Non-pigmented ciliary epithelial cell (primary cell): ENCODE data around the gene JMJD1C.
"Not testable (repeated sequence)": the region's sequence is repeated elsewhere in the genome, so short reads cannot be mapped to it uniquely, and the experiment has no call there.

Experiments
- DNase-seq: peaks from one replicate; pipeline ENCODE4 v3.0.0-alpha.2; 2010; ENCODE audit warnings: low read depth

JMJD1C gene

DNA sequence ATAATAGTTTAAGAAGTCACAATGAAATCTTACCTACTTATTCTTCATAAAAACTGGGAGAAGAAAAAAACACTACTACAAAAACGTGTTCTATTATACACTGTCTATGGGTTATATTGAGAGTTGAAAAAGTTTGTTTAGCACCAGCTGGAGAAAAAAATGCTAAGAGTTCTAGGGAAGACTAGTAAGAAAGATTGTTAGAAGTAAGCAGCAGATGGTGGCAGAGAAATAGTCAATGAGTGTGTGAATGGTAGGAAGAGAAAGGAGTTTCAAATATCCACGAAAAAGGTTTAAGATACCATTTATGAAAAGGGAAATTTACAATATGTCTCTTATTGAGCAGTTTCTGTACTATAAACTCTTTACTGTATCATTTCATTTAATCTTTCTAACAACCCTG is 208.0 kb downstream of the JMJD1C start:
- DNase-seq = no peak

DNA sequence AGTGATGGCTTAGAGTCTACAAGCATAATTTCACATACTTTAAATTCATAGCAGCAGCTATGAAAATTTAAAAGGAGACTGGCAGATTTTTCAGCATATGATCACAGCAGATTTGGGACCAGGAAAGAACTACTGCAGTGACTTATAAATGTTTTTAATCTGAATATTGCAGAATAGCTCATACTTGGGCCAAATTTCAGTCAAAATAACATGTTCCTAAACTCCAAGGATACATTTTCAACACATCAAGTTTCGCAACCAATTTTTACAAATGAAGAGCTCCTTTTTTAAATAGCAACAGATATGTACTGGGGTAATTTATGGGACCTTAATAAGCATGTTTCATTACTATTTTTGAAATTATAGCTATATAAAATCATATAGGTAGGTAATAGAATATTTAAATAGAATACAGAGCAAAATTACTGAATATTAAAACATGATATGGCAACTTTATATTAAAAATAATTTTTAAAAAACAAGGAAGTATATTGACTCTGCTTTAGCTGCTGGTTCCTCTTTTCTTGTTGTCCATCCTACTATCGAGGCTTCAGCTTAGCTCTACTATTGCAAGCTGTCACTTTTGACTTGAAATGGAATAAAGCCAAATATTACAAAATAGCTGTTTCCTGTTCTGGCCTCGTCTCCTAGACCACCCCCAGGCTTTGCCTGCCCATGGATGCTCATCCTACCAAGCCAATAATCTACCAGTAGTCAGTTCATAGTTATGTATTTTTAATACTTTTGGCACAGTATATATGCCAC is 209.6 kb downstream of the JMJD1C start:
- DNase-seq = no peak

DNA sequence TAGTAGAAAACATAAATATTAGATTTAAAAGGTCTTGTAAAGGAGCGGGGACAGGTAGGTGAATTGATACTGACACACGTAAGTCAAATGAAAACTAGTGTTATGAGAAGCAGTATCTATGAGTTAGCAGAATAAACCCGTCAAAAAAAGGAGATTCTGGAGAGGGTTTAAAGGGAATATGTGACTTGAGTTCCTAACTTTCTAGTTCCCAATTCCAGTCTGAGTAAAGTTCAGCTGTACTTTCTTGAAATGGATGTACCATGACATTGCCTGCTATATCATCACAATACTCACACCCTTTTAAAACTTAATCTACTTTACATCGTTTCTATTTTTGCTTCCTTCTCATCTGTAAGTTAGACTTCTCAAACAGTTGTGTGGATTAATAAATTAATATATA is 210.5 kb downstream of the JMJD1C start:
- DNase-seq = no peak

DNA sequence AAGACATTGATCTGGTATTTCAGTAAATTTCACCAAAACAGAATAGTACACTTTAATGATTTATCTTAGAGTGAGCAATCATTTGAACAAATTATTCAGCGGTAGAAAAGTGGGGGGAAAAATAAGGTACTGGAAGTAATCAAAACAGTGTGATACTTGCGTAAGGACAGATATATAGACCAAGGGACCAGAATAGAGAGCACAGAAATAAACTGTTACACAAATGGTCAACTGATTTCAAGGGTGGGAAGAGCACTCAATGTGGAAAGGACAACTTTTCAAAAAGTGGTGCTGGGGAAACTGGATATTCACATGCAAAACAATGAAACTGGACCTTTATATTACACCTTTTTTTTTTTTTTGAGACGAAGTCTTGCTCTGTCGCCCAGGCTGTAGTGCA is 212.7 kb downstream of the JMJD1C start:
- no peak for DNase-seq

DNA sequence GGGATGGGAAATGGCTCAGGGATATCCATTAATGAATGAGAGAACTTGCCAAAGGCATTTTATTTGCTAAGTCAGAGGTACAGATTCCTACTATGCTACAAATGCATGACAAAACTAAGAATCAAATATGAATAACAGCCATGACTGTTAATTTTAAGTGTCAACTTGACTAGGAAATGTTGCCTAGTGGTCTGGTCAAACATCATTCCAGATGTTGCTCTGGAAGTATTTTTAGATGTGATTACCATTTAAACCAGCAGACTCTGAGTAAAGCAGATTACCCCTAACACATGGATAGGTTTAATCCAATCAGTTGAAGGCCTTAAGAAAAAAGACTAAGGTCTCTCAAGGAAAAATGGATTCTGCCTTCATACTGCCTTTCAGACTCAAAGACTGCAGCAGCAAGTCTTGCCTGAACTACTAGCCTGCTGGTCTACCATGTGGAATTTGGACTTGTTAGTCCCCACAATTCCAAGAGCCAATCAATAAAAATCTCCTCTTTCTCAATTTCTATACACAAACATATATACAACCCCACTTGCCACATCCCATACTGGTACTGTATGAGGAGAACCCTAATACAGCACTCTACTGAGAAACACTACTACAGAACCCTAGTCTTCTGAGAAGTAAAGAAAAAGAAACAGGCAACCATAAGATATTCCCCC is 213.5 kb downstream of the JMJD1C start:
- DNase-seq = no peak

DNA sequence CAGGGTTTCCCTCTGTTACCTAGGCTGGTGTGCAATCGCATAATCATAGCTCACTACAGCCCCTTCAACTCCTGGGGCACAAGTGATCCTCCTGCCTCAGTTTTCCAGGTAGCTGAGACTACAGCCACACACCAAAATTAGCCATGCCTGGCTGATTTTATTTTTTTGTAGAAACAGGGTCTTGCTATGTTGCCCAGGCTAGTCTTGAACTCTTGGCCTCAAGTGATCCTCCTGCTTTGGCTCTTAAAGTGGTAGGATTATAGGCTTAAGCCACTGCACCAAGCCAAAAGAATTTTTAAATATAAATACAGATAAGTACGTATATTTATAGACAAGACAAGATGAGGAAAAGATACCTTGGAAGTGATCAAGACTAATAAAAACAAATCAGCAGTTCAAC is 215.7 kb downstream of the JMJD1C start:
- DNase-seq = no peak

DNA sequence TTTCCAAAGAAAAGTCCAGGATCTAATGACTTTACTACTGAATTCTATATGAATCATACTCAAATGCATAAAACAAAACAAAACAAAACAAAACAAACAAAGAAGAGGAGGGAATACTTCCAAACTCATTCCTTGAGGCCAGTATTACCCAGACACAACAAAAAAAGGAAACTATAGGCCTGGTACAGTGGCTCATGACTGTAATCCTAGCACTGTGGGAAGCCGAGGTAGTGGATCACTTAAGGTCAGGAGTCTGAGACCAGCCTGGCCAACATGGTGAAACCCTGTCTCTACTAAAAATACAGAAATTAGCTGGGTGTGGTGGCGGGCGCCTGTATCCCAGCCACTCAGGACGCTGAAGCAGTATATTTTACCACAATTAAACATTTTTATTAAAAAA is 218.0 kb downstream of the JMJD1C start:
- DNase-seq = no peak

DNA sequence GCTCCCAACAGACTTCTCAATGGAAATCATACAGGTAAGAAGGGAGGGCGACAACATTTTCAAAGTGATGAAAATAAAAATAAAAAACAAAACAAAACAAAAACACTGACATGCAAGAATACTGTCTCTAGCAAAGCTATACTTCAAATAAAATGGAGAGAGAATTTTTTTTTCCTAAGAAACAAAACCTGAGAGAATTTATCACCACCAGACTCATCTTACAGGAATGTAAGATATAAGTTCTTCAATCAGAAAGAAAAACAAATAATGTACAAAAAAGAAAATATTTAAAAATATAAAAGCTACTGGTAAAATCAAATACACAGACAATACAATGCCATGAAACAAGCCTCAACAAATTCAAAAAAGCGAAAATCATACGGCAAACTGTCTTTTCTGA is 219.4 kb downstream of the JMJD1C start:
- no peak for DNase-seq

DNA sequence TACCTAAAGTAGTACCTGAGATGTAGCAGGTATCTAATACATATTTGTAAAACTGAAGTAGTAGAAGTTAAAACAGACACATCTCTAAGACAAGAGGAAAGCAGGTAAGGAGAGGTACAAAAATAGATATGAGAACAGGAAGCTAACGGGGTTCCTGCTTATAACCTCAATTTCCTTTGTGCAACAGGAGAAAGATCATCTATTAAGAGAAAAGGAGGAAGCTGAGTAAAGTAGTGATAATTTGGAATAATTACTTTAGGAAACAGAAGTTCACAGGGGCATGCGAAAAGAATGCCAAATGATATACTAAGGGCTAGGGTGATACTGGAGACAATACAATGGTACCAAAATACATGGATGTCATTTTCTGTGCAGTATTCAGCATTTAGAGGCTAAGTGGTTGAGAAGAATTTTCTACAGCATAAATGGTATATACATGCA is 223.9 kb downstream of the JMJD1C start:
- no peak for DNase-seq

DNA sequence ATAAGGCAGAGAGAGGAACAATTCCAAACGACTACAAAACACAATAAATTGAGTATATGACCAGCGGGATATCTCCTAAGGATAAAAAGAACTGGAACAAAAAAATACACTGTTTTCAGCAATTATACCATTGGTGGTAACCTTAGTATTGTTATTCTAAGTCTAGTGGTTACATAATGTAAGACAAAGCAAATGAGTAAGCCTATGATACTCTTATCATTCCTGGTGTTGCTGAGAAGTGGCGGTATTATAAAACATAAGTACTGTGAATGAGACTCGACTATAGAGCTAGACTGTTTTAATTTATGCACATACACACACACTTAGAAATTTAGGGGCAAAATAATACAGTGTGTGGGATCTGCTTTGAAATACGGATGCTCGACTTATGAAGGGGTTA is 225.0 kb downstream of the JMJD1C start:
- no peak for DNase-seq

DNA sequence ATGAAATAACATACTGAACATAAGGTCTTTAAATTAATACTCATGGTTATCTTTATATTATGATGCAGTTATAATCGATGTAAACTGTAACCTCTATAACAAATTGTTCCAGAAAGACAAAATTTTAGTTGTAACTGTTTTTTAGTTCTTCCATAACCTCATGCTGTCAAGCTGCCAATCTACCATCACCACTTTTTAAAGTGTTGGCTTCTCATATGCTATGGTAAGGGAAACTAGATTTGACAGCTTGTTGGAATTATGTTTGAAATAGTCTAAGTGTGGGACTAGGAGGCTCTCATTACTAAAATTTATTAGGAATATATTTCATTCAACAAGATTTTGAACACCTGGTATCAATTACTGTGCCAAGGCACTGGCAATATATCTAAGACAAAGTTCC is 227.3 kb downstream of the JMJD1C start:
- DNase-seq = no peak

DNA sequence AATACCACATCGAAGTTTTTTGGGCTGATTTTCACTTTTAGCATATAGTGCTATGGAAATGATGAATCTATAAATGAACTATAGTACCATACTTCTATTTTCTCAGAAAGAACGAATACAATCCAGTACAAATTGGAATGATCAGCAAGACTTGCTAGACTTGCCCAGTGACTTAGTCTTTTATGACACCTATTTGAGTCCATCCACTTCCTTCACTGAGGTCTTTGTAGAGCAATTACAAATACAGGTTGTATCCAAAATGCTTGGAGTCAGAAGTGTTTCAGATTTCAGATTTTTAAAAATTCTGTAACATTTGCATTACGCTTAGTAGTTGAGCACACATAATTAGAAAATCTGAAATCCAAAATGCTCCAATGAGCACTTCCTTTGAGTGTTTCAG is 228.4 kb downstream of the JMJD1C start:
- no peak for DNase-seq

DNA sequence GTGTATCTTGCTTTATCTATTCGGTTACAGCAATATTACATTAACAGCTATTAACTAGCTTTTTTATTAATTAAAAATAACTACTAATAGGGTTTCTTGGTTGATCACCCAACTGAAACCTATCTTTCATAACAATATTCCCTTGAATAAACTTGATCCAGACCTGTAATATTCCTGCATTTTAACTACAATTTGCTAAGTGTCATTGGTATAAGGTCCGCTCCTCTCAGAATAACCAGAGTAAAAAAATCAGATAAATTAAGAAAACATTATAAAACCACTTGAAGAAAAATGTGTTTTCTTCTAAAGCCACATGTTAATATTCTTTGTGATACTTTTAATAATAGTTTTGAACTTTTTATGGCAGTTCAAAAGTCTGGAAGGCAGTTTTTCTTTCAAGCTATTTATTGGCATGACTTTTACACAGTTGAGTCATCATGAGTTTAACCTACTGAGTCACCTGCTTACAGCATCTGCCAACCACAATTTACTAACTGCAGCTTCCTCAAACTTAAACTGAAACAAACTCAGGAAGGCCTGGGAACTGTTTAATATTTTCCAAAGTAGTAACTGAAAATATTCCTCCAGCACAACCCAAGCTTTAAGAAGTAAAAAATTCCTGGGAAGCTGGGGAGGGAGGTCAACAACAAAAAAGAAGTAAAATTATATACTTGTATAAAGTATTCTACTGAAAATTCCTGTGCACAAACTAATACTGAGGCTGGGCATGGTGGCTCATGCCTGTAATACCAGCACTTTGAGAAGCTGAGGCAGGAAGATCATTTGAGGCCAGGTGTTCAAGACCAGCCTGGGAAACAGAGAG is 229.5 kb downstream of the JMJD1C start:
- DNase-seq = peak; percentile 78

DNA sequence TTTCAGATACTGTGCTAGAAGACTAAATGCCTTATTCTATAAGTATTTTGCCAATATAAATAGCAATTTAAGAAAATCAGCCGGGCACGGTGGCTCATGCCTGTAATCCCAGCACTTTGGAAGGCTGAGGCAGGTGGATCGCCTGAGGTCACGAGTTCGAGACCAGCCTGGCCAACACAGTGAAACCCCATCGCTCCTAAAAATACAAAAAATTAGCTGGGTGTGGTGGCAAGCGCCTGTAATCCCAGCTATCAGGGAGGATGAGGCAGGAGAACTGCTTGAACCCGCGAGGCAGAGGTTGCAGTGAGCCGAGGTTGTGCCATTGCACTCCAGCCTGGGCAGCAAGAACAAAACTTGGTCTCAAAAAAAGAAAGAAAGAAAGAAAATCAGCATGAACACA is 230.6 kb downstream of the JMJD1C start:
- DNase-seq = not testable (repeated sequence)

DNA sequence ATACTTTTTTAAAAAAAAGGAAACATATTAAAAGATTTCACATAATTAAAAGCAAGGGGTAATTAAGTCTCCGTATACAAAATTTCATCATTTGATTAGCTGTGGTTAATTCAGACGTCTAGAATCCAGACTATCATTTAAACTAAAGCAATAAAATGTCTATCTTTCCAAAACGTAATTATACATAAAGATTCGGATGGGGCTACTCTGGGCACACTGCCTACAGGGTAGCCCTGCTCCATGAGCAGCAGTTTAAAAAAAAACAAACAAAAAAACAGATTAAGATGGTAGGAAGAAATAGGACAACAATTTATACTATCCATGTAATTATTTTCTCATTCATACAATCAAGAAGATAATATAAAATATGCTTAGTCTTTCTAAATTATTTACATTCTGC is 236.6 kb downstream of the JMJD1C start:
- DNase-seq = no peak

DNA sequence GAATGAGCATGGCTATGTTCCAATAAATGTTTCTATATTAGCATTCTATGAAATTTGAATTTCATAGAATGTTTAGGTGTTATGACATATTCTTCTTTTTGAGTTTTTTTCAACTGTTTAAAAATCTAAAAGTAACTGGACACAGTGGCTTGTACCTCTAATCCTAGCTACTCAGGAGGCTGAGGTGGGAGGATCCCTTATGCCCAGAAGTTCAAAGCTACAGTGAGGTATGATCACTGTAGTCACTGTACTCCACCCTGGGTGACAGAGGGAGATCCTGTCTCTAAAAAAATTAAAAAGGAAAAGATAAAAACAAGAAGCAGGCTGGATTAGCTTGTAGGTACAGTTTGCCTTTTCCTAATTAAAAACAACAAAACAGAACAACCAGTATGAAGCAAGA is 237.5 kb downstream of the JMJD1C start:
- no peak for DNase-seq

DNA sequence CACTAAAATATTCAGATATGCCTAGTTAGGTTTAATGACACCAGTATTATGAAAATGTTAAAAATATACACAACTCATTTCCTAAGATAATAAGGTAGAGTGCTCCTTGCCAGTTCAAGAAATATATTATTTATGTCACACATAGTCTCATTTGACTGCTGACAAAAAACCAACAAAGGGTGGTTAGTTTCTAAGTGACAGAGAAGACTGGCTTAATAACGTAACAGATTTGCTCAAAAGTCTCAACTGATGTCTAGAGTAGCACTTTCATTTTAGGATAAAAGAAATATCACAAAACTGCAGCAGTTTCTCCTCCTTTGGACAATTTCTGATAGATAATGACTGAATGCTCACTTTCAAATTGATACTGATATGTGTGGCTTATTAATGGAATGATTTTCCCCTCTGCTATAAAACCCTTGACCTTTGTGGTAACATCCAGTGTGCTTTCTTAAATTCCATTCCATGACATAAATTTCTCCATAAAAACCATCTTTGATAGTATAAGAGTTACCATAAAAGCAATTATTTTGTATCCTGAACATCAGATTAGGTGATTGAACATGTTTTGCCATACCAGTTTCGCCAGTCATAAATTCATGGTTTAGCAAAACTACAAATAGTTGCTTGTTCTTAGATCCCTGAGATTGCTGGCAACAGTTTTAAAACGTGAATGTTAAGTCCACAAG is 238.4 kb downstream of the JMJD1C start:
- DNase-seq = no peak

DNA sequence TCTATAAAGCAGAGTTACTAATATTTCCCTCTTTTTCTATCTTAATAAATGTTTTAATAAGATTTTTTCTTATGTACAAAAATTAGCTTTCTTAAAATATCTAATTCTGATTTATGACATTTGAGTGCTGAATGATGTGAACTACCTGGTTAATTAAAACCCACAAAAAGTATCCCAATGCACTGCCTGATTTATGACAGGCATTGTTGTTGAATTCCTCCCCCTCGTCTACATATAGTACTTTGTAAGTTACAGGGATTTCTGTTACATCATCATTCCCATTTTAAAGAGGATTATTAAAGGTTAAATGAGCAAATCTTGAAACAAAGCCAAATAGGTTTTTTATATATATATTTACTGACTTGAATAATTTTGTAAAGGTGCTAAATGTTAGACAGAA is 241.5 kb downstream of the JMJD1C start:
- no peak for DNase-seq

DNA sequence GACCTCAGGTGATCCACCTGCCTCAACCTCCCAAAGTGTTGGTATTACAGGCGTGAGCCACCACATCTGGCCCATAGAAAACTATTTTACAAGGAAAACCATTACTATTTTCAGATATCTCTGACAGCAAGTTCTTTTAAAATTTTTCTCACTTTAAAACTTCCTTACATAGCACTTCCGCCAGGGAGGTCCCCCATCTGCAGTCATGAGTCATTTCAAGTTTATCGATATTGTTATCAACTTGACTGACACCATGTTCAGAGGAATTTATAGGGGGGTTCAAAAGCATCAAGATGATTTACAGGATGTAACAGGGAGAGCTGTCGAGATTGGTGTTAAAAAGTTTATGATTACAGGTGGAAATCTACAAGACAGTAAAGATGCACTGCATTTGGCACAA is 243.8 kb downstream of the JMJD1C start:
- DNase-seq = no peak

DNA sequence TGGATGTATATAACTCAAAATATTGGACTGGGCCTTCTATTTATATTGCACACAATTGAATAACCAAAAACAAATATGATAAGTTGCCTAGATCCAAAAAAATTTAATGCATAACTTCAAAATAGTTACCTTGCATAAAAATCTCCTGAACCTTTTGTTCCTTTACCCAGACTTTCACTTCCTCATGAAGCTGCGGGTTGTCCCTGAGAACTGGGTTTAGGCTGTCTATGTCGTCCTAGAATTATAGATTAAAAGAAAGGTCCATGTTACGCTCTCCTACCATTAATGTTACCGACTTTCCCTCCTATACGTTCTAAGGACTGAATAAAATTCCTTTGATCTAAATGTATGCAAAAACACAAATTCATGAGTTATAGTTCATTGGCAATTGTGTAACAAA is 246.0 kb downstream of the JMJD1C start:
- no peak for DNase-seq

DNA sequence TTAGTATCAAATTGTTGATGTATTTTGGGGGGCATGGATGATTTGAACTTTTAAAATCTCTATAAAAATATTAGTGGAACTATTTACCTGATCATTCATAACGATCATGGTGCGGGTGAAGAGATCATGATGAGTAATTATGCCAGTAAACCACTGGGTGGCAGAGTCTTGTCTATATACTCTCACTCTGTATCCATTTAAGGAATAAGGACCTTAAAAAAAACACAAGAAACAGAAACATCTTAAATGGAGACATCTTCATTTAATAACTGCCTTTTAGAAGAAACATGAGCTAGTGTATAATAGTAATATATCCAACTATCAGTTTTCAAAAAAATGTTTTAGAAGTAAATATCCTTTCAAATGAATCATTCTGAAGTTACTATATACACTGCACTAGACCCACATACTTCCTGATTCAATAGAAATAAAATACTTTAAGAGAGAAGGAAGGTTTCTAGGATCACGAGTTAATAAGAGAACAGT is 248.6 kb downstream of the JMJD1C start:
- DNase-seq = no peak

DNA sequence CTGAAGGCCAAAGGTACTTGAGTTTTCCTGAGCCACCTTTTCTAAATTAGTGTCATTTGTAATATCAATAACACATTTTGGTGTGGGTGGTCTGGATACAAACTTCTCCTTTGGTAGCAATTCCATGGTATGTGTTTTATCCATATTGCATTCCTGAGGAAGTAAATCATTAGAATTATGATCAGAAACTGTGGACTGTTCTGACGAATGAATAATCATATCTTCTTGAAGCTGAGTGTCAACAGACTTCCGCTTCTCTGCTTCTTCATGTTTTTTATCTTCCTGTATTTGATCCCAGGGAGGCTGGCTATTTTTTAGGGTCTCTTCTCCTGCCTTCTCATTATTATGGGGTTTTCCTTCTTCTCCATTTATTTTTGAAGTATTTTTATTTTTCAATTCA is 251.2 kb downstream of the JMJD1C start:
- no peak for DNase-seq
